ENCODE results near the gene CHRM1. TPM values are rescaled to one million over a fixed set of nuclear protein-coding genes. Genes with fewer than 3 reads are reported as not detected.

Gene CHRM1
- total RNA-seq, 1 donor = not detected

DNA sequence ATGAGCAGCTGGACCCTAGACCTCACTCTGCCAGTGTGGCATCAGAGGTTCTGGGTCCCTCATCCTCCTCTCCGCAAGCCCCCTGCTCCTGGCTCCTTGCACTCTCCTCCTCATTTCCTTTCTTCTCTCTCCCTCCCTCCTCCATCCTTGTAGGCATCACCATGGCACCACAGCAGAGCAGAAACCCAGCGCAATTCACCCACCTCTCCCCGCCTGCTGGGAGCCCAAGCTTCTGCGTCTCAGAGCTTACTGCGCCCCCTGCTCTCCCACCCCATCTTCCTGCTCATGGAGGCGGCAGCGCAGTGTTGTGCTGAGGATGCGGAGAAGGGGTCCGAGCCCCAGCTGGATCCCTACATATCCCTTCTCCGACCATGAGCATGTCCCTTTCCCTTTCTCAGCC lies 1.7 kb downstream of the CHRM1 start:
- peaks cover 21% of the 10 kb centered on the region for H3K27me3 ChIP-seq (ENCODE audit: insufficient read depth, low read length)
- H3K9me3 ChIP-seq (ENCODE audit: low read depth, low read length) = no peaks in the 10 kb centered on the region
- H3K4me1 ChIP-seq (ENCODE audit: insufficient read depth, low read length) = peaks cover 11% of the 10 kb centered on the region
- no peak overlapping the region for H3K4me3 ChIP-seq (ENCODE audit: low read length)

GRCh38 chr11:62918531-62918930 lies 2.6 kb downstream of the CHRM1 start:
- Histone ChIP-seq H3K4me1 (ENCODE audit: insufficient read depth, low read length) (peaks cover 3% of the 10 kb centered on the region), H3K27me3 (ENCODE audit: insufficient read depth, low read length) (peaks cover 14% of the 10 kb centered on the region), H3K9me3 (ENCODE audit: low read depth, low read length) (no peaks in the 10 kb centered on the region), H3K4me3 (ENCODE audit: low read length) (no peak overlapping the region)

- Histone ChIP-seq H3K27me3 (ENCODE audit: insufficient read depth, low read length) (peaks cover 8% of the 10 kb centered on the region), H3K9me3 (ENCODE audit: low read depth, low read length) (no peaks in the 10 kb centered on the region), H3K4me3 (ENCODE audit: low read length) (no peak overlapping the region), H3K4me1 (ENCODE audit: insufficient read depth, low read length) (no peaks in the 10 kb centered on the region)
Observed at GRCh38 chr11:62917906-62918502, 3.2 kb downstream of the CHRM1 start.

DNA sequence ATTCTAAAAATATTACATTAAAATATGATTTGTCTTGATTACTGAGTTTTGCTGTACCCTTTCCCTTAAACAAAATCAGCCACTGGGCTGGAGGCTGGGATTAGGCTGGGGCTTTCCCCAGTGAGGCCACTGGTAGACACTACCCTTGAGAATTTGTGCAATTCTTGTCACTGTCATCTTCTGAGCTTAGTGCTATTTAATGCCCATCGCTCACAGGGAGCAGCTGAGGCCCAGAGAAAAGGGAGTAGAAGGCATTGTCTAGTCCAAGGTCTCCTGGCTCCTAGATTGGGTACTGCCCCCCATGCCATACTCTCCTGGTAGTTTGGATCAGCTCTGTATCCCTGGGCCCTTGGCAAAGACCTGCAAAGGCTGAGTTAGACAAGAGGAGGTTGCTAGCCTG lies 6.7 kb downstream of the CHRM1 start:
- no peaks in the 10 kb centered on the region for H3K4me1 ChIP-seq (ENCODE audit: insufficient read depth, low read length)
- H3K27me3 ChIP-seq (ENCODE audit: insufficient read depth, low read length) = no peaks in the 10 kb centered on the region
- no peaks in the 10 kb centered on the region for H3K9me3 ChIP-seq (ENCODE audit: low read depth, low read length)
- H3K4me3 ChIP-seq (ENCODE audit: low read length) = no peak overlapping the region

GRCh38 chr11:62912268-62912667 lies 8.9 kb downstream of the CHRM1 start:
- no peak overlapping the region for H3K4me3 ChIP-seq (ENCODE audit: low read length)
- no peaks in the 10 kb centered on the region for H3K27me3 ChIP-seq (ENCODE audit: insufficient read depth, low read length)
- no peaks in the 10 kb centered on the region for H3K4me1 ChIP-seq (ENCODE audit: insufficient read depth, low read length)
- H3K9me3 ChIP-seq (ENCODE audit: low read depth, low read length) = no peaks in the 10 kb centered on the region

GRCh38 chr11:62911137-62912130 lies 9.7 kb downstream of the CHRM1 start:
- no peaks in the 10 kb centered on the region for H3K9me3 ChIP-seq (ENCODE audit: low read depth, low read length)
- no peaks in the 10 kb centered on the region for H3K4me1 ChIP-seq (ENCODE audit: insufficient read depth, low read length)
- no peak overlapping the region for H3K4me3 ChIP-seq (ENCODE audit: low read length)
- H3K27me3 ChIP-seq (ENCODE audit: insufficient read depth, low read length) = no peaks in the 10 kb centered on the region

DNA sequence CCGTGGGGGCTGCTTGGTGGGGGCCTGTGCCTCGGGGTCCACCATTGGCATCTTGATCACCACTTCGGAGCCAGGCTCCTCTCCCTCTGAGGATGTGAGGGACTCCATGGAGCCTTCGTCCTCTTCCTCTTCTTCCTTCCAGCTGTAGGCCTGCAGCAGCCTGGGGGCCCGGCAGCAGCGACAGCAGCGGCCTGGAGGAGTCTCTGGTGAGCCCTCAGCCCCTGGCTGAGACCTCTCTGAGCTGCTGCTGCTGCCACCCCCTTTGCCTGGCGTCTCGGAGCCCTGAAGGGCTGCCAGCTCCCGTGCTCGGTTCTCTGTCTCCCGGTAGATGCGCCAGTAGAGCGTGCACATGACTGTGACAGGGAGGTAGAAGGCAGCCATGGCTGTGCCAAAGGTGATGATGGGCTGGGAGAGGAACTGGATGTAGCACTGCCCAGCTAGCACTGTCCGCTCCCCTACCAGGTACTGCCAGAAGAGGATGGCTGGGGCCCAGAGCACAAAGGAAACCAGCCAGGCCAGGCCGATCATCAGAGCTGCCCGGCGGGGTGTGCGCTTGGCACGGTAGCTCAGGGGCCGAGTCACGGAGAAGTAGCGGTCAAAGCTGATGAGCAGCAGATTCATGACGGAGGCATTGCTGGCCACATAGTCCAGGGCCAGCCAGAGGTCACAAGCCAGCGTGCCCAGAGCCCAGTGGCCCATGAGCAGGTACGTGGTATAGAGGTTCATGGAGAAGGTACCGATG lies 10.9 kb downstream of the CHRM1 start:
- no peaks in the 10 kb centered on the region for H3K27me3 ChIP-seq (ENCODE audit: insufficient read depth, low read length)
- no peaks in the 10 kb centered on the region for H3K4me1 ChIP-seq (ENCODE audit: insufficient read depth, low read length)
- H3K4me3 ChIP-seq (ENCODE audit: low read length) = no peak overlapping the region
- no peaks in the 10 kb centered on the region for H3K9me3 ChIP-seq (ENCODE audit: low read depth, low read length)

DNA sequence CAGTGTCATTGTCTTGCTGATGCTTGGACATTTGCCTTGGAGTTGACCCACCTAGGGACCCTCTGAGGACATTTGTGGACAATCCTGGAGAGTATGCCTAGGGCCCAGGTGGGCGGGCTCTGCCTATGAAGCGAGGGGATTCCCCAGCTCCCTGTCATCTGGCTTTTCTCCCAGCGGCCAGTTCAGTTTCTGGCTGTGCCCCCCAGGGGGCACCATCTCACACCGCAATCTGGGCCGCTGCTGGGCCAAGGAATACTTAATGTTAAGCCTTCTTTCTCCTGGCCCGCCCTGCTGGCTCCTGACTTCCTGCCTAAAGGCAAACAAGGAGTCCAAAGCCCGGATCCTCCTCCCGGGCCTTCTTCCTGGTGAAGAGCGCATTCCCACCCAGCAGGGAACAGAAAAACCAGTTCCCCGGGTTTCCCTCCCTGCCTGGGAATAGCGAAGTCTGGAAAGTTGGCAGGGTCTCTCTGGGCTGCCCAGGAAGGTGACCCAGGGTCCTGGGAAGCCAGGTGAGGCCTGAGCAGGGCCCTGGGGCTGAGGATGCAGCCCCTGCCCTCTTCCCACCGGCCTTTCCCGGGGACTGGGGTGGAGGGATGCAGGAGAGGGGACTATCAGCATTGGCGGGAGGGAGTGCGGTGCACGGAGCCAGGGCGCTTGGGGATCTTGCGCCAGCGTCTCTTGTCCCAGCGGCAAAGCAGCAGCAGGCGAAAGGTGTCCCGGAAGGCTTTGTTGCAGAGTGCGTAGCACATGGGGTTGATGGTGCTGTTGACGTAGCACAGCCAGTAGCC lies 11.9 kb downstream of the CHRM1 start:
- H3K4me3 ChIP-seq (ENCODE audit: low read length) = no peak overlapping the region
- no peaks in the 10 kb centered on the region for H3K27me3 ChIP-seq (ENCODE audit: insufficient read depth, low read length)
- H3K9me3 ChIP-seq (ENCODE audit: low read depth, low read length) = no peaks in the 10 kb centered on the region
- H3K4me1 ChIP-seq (ENCODE audit: insufficient read depth, low read length) = no peaks in the 10 kb centered on the region

DNA sequence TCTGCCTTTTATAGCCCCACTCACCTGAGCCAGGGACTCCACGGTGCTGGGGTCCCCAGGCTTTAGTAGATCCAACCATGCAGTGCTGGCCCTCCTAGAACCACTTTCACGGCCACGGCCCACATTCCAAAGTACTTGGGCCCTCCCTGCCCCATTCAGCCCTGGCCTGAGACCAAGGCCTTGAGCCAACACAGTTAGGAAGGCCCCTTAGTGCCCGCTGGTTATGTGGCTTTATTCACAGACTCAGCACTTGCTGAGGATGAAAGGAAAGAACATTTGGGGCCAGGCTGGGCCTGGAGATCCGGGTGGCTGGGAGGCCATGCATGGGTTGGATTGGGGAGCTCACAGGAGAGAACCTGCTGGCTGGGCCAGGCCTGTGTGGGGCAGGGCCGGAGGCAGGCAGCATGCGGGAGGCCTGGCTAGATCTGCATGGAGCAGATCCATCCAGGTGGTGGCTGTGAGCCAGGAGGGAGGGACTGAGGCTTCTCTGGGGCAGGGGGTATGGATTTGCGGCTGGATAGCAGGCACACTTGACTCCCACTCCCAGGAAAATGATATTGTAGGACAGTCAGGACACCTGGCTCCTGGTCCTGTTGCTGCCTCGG lies 12.6 kb downstream of the CHRM1 start:
- Histone ChIP-seq H3K9me3 (ENCODE audit: low read depth, low read length) (no peaks in the 10 kb centered on the region), H3K4me1 (ENCODE audit: insufficient read depth, low read length) (no peaks in the 10 kb centered on the region), H3K27me3 (ENCODE audit: insufficient read depth, low read length) (no peaks in the 10 kb centered on the region), H3K4me3 (ENCODE audit: low read length) (no peak overlapping the region)

GRCh38 chr11:62905927-62906531 lies 15.1 kb downstream of the CHRM1 start:
- Histone ChIP-seq H3K9me3 (ENCODE audit: low read depth, low read length) (no peaks in the 10 kb centered on the region), H3K4me1 (ENCODE audit: insufficient read depth, low read length) (no peaks in the 10 kb centered on the region), H3K27me3 (ENCODE audit: insufficient read depth, low read length) (no peaks in the 10 kb centered on the region), H3K4me3 (ENCODE audit: low read length) (no peak overlapping the region)

DNA sequence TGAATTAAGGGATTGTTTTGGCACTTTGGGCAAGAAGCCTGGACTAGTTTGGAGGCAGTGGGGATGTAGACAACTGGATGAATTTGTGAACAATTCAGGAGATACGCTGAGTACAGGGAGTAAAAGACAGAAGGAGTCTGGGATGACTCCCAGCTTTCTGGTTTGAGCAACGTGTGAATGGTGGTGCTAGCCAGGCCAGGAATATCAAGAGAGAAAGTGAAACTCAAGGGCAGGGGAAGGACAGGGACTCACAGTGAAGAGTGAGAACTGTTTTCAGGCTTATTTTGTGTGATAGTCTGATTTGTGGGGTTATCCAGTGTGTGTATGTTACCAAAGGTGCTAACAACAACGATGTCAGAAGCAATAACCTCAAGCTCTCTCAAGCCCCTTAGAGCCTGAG lies 15.9 kb downstream of the CHRM1 start:
- no peak overlapping the region for H3K4me3 ChIP-seq (ENCODE audit: low read length)
- no peaks in the 10 kb centered on the region for H3K9me3 ChIP-seq (ENCODE audit: low read depth, low read length)
- H3K27me3 ChIP-seq (ENCODE audit: insufficient read depth, low read length) = no peaks in the 10 kb centered on the region
- H3K4me1 ChIP-seq (ENCODE audit: insufficient read depth, low read length) = no peaks in the 10 kb centered on the region

GRCh38 chr11:62902932-62903331 lies 18.2 kb downstream of the CHRM1 start:
- no peaks in the 10 kb centered on the region for H3K4me1 ChIP-seq (ENCODE audit: insufficient read depth, low read length)
- H3K4me3 ChIP-seq (ENCODE audit: low read length) = no peak overlapping the region
- no peaks in the 10 kb centered on the region for H3K27me3 ChIP-seq (ENCODE audit: insufficient read depth, low read length)
- no peaks in the 10 kb centered on the region for H3K9me3 ChIP-seq (ENCODE audit: low read depth, low read length)

DNA sequence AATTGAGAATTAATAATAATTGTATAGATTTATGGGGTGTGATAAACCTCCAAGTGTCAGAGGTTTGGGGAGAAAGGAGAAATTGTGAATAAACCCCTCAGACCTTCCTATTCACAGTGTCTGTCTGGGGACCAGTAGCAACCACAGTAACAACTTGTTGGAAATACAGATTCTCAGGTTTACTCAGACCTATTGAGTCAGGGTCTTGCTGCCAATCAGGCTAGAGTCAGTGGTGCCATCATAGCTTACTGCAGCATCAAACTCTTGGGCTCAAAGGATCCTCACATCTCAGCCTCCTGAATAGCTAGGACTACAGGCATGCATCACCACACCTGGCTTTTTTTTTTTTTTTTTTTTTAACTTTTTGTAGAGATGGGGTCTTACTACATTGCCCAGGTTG lies 23.1 kb downstream of the CHRM1 start:
- no peaks in the 10 kb centered on the region for H3K27me3 ChIP-seq (ENCODE audit: insufficient read depth, low read length)
- no peaks in the 10 kb centered on the region for H3K9me3 ChIP-seq (ENCODE audit: low read depth, low read length)
- H3K4me3 ChIP-seq (ENCODE audit: low read length) = no peak overlapping the region
- no peaks in the 10 kb centered on the region for H3K4me1 ChIP-seq (ENCODE audit: insufficient read depth, low read length)

DNA sequence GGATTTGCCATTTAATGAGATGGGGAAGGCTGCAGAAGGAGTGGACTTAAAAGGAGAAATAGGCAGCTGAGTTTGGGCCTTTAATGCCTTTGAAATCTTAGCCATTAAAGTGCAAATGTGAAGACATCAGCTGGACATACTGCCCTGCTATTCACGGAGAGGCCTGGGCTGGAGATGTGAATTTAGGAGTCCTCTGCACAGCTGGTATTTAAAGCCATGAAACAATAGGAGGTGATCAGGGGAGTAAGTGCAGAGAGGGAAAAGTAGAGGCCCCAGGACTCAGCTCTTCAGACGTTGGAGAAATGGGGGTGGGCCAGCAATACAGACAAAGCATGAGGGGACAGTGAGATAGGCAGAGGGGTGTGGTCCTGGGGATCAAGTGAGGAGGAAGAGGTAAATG lies 23.9 kb downstream of the CHRM1 start:
- no peaks in the 10 kb centered on the region for H3K9me3 ChIP-seq (ENCODE audit: low read depth, low read length)
- H3K4me1 ChIP-seq (ENCODE audit: insufficient read depth, low read length) = no peaks in the 10 kb centered on the region
- no peak overlapping the region for H3K4me3 ChIP-seq (ENCODE audit: low read length)
- H3K27me3 ChIP-seq (ENCODE audit: insufficient read depth, low read length) = no peaks in the 10 kb centered on the region
